GM18508 (cell line): Measurements from ENCODE around the gene TASP1.
"Not testable (repeated sequence)": the region's sequence is repeated elsewhere in the genome, so short reads cannot be mapped to it uniquely, and the experiment has no call there.

Experiments
- ATAC-seq: cut with Tn5 transposase; IDR thresholded peaks from one replicate; pipeline ENCODE4 v1.9.1; 2021; ENCODE audit warnings: moderate number of reproducible peaks; ENCODE audit not compliant: insufficient read depth, unreplicated experiment

TASP1 gene

DNA sequence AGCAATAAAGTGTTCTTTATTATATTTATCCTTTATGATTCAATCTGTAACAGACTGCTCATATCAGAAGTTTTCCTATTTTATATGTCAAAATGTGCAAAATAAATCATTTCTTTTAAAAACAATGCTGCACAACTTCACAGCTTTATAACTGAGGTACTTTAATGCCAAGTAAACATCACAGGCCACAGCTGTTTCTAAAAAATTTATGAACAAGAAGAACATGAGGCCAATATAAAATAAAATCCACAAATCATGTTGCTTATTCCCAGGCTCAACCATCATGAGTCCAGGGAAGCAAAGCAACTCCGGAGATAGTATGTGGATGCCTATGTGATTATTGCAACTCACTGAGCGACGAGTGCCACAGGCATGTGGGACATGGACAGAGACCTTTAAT, 222.2 kb downstream of the TASP1 start:
- ATAC-seq: no peak

DNA sequence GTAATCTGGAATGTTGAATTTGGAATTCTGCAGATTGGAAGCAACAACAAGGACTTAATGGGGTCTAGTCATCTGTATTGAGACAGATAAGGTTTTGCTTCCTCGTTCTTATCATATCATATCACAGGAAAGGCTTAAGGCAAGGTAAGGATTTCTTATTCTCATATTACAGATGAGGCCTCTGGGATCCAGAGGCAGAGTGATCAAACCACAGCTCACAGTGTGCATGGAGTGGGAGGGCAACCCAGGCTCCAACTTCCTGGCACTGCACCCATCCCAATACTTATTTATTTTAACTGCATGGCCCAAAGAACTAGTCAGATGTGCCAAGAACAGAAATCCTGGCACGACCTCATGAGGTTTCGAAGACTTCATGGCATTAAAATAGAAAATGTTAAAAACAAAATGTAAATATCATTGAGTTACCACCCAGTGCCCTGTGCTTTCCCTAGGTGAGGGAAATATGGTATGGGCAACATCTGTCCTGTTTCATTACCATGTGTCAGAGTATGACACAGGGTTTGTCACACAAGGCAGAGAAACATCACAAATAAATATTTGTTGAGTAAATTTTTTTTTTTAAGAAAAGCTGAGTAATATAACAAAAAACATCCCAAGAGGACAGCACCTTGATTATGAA, 225.8 kb downstream of the TASP1 start:
- ATAC-seq: no peak

DNA sequence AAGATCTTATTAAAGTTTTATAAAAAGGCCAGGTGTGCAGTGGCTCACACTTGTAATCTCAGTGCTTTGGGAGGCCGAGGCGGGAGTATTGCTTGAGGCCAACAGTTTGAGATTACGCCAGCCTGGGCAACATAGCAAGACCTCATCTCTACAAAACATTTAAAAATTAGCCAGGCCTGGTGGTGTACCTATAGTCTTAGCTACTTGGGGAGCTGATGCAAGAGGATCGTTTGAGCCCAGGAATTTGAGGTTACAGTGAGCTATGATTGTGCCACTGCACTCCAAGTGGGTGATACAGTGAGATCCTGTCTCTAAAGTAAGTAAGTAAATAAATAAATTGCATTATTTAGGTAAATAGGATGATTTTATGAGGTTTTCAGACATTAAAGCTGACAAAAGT, 234.4 kb downstream of the TASP1 start:
- ATAC-seq: no peak

DNA sequence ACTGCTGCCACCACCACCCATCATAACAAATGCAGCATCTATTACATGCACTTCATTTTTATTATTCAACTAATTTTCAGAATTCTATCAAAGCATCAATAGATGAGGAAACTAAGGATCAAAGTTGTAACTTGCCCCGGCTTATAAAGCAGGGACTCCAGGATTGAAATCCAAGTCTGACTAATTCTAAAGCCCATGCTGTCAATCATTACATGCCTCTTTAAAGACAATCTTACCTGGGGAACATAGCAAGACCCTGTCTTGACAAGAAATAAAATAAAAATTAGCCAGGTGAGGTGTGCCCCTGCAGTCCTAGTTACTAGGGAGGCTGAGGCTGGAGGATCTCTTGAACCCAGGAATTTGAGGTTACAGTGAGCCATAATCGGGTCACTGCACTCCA, 235.3 kb downstream of the TASP1 start:
- no peak for ATAC-seq

DNA sequence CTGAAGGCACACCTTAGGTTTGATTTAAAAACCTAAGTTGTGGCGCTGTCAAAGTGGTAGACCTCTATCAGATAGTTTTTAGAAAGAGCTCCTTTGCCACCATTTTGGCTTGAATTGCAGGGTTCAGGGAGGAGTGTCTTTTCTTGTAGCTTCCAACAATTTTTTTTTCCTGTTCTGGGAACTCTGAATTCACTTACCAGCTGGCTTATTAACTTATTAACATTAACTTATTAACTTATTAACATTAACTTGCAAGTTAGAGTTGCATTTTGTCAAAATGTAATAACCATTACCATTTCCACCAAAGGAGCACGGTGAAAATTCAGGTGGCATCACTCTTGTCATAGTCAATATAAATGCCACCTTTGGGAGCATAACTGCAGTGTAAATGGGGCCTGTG, 235.7 kb downstream of the TASP1 start:
- no peak for ATAC-seq

DNA sequence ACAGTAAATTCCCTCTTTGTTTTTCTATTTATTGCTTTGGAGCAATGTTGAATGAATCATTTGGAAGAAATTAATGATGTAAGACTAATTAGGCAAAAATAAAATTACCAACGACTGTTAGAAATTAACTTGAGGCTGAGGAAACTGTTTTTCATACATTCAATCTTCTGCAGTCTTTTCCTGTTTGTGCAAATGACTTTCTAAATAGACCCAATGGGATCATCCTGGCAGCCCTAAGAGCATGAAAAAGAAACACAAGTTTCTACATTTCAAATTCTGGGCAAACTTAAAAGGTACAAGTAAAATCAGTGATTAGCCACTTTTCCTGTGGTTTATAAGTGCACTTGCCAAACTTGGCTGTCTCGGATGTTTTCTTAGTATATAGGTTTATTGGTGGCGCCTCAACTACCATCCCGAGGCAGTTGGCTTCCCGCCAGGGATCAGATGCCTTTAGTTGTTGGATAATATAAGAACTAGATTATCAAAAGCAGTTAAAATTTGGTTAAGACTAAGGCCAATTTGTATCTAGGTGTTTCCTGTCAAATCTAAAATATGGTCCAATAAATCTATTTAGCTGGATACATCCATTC, 236.5 kb downstream of the TASP1 start:
- no peak for ATAC-seq

DNA sequence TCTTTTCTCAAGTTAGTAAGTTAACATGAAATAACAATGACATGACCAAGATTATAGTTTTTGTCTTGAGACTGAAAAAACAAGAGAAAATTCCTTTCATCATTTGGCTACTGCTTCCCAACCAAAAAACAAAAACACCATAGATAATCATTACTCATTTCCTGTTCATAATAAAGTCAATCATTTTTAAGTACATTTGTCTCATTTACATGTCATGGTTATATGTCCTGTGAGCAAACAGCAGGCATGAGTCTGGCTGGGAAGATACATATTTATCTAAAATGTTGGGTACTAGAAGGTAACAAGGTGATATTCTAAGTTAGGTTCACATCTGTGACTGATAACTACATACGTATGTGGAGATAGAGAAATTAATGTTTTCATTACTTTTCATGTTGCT, 237.1 kb downstream of the TASP1 start:
- ATAC-seq: no peak

DNA sequence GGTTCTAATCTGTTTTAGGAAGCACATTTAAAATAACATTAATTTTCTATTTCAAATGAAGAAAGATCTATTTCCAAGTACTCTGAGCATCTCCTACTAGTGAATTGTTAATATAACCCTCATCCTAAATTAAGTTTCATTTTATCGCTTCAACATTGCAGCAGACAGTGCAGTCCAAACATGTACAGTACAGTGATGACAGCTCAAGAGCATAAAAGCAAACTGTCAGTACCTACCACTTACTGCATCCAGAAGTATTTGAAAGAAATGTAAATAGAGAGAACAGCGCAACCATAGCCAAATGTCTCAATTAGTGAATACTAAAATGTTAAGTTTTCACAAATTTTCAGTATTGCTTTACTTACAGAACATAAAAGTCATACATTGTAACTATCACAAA, 238.3 kb downstream of the TASP1 start:
- no peak for ATAC-seq

DNA sequence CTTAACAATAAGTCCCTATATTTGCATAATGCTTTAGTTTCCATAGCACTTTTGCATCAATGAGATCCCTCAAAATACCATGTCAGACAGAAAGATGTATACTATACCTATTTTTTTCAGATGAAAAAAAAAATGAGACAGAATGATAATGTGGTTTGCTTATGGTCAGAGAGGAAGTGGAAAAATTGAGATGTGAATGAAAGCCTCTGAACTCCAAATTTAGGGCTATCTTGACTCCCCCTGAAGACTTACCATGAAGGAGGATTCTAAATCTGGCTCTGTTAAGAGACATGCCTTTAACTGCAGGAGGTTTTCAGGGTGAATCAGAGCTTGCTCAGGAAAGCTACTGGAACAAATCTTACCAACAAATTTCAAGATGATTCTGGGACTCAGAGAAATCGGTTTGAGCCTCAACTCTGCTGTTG, 241.4 kb downstream of the TASP1 start:
- ATAC-seq: no peak

DNA sequence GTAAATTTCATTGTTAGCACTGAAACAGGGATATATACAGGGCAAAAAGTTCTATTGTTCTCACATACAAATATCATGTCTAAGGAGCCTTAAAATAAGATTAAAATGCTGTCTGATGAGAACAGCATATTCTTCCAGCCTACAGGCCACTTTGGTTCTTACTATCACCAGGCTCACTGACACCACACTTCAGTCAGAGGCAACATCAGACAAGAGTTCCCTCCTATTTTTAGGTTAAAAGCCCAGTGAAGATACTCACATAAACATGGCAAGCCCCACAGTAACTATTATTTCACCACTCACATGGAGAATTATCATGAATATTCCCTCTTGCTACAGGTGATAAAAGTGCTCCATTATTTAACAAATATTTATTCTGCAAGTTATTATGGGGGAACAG, 241.9 kb downstream of the TASP1 start:
- ATAC-seq: no peak

DNA sequence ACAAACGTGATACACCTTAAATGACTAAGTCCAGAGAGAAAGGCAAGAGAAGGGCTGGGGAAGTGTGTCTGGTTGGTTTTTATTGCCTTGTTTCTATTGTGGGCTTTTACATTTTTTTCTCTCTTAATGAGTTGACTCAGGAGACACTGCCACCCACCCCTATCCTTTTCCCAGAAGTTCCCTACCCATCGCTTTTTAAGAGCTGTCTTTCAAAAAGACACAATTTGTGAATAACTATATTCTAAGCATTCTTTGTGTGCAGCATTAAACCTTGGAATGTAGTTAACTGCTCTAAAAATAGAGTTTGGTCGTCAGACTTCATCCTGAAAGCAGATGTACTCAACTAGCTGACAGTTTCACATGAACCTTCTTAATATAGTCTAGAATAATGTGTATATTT, 242.7 kb downstream of the TASP1 start:
- no peak for ATAC-seq

DNA sequence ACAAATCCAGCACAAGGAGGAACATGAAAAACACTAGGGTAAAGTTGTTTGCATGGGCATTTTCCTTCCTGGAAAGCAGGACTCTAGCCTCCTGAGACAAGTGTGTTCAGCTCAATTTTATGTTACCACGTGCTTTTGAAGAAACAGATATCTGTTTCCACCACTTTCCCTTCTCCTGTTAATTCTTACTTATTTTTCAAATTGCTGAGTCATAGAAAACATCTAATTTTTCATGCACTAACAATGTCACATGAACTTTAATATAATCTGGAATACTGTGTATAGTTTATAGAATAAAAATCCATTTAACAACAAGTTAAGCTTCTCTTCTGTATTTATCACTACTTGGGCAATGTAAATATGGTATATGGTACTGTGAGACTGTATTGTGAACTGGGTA, 243.5 kb downstream of the TASP1 start:
- no peak for ATAC-seq

DNA sequence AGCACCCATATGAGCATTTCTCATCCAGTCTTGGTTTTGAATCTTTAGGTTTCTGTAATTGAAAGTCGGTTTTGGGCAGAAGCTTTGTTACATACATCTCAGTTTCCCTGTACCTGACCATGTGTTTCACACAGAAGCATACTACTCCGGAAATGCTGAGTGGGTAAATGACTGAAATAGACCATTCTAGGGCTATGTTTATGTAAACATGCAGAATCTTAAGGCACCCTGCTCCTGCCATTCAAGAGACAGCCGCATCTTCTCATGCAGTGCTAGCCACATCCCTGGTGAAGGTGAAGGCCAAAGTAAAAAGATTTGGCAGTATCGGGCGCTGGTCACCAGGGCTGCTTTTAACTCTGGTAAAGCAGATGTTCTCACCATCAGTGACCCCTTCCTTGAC, 246.3 kb downstream of the TASP1 start:
- ATAC-seq: no peak

DNA sequence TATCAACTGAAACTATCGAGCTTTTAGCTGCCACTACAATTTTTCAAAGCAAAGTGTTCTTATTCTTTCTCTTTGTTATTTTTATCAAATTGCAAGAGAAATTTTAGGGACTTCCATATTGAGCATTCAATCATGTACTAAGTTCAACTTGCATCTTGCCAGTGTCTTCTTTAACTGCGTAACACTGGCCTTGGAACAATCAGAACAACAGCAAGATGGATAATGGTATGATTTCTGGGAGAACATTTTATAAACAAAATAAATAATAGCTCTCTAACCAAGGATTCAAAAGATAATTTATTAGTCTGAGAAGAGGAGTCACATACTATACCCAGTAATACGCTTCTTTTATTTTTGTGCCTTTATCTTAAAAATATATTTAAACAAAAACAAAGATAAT, 249.6 kb downstream of the TASP1 start:
- ATAC-seq: no peak

DNA sequence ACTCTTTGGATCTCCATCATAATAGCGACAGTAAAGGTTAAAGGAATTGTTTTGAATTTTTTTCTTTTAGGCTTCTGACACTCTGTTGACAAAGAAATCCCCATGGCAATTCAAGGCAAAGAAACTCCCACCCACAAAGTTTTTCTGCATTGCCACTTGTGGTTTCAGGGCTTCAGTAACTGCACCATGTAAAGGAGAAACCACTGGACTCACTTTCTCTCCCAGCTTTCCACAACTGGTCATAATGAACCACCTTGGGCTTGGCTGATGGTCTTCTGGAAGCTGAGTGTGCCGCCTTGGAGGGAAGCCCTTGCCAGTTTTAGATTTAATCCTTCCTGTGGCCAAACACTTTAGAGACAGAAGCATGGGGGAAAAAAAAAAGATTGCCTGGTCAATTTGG, 254.6 kb downstream of the TASP1 start:
- no peak for ATAC-seq

DNA sequence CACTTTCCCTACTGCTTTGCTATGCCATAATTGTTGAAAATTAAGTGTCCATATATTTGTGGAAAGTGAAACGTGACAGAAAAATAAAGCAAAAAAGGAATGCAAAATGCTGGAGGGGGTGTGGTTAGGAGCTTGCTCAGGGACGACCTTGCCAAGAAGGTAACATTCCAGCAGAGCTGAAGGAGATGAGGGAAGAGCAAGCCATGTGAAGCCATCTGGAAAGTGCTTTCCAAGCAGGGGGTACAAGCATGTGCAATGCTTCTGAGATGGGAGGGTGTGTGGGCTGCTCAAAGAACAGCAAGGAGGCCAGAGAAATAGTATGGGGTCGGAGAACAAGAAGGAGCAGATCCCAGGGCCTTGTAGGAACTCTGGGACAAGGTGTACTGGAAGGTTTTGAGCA, 255.9 kb downstream of the TASP1 start:
- no peak for ATAC-seq

DNA sequence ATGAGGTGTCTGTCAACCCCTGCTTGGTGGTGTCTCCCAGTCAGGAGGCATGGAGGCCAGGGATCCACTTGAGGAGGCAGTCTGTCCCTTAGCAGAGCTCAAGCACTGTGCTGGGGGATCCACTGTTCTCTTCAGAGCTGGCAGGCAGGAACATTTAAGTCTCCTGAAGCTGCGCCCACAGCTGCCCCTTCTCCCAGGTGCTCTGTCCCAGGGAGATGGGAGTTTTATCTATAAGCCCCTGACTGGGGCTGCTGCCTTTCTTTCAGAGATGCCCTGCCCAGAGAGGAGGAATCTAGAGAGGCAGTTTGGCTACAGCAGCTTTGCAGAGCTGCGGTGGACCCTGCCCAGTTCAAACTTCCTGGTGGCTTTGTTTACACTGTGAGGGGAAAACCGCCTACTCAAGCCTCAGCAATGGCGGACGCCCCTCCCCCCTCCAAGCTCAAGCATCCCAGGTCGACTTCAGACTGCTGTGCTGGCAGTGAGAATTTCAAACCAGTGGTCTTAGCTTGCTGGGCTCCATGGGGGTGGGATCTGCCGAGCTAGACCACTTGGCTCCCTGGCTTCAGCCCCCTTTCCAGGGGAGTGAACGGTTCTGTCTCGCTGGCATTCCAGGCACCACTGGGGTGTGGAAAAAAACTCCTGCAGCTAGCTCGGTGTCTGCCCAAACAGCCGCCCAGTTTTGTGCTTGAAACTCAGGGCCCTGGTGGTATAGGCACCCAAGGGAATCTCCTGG, 258.1 kb downstream of the TASP1 start:
- ATAC-seq: not testable (repeated sequence)

DNA sequence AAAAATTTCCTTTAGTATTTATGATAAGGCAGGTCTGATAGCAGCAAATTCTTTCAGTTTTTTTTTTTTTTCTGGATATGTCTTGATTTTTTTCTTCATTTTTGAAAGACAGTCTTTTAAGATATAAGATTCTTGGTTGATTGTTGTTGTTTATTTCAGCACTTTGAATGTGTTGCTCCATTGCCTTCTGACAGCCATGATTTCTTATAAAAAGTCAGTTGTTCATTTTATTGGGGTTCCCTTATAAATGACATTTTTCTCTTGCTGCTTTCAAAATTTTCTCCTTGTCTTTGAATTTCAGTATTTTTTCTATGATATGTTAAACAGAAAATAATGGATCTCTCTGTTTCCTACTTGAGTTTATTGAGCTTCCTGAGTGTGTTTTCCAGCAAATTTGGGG, 265.3 kb downstream of the TASP1 start:
- no peak for ATAC-seq

DNA sequence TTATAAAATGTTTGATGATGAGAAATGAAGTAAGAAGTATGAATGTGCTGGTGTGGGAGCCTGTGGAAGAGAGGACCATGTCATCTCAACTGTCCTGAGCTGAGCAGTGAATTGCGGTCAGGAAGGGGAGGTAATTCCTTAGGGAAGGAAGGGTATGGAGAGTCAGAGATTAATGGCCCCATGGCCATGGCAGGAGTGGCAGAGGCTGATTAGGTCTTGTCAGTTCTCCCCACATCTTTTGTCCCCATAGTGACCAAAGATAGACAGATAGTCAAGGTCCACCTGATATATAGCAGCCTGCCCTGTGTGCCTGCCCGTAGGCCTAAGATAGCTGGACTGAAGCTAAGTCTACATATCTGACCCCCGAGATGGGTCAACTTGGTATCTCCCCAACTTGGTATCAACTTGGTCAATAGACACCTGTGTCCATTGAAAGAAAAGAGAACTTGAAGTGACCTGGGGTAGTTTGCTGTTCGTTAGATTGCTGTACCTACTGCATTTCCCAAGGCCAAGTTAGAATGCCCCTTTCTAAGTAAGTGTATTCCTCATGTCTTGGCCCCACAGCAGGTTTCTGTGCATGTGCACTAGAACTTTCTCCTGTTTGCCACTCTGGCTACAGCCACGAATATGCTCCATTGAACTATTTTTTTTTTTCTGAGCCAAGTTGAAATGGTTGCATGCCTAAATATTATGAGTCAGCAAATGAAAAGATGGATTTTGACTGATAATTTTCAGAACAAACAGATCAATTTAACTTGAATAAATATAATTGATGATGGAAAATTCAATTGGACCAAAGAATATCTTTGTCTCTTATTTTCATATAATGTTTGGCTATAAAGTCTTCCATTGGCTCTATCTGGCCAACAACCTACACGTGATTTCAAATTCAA, 274.2 kb downstream of the TASP1 start:
- no peak for ATAC-seq

DNA sequence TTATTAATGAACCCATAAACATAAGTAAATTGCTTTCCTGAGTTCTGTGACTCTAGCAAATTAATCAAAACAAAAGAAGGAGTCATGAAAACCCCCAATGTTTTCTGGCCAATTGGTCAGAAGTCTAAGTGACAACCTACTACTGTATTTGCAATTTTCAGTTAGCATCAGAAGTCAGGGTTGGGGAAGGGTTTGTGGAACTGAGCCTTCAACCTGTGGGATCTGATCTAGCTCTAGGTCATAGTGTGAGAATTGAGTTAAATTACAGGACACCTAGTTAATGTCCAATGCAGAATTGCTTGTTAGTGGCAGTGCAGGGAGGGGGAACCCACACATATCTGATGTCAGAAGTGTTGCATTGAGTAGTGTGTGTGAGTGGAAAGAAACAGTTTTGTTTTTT, 275.3 kb downstream of the TASP1 start:
- no peak for ATAC-seq

DNA sequence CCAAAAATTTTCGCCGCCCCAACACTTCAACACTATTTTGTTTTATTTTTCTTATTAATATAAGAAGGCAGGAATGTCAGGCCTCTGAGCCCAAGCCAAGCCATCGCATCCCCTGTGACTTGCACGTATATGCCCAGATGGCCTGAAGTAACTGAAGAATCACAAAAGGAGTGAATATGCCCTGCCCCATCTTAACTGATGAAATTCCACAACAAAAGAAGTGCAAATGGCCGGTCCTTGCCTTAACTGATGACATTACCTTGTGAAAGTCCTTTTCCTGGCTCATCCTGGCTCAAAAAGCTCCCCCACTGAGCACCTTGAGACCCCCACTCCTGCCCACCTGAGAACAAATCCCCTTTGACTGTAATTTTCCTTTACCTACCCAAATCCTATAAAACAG, 276.6 kb downstream of the TASP1 start:
- ATAC-seq: not testable (repeated sequence)
